OCI-LY7 (cell line): ENCODE data around the gene ITGA4.

Experiments used
- CTCF ChIP-seq: fragments of 200-600 bp; sonication (generic); conservative IDR thresholded peaks from 2 replicates; pipeline ENCODE4 v1.5.1; 2014; ENCODE audit warnings: mild to moderate bottlenecking, antibody characterized with exemption, low read length, moderate library complexity, mixed read lengths
- EZH2phosphoT487 ChIP-seq: fragments of 200-600 bp; sonication (generic); IDR thresholded peaks from 2 replicates; pipeline ENCODE4 v1.6.1; 2018; ENCODE audit warnings: low read depth, borderline replicate concordance, mild to moderate bottlenecking, mixed run types, antibody characterized with exemption, low read length, moderate library complexity, mixed read lengths

GRCh38 chr2:181520253-181520652 lies 63.1 kb downstream of the ITGA4 start:
- TF ChIP-seq CTCF = no peak
- TF ChIP-seq EZH2phosphoT487 = no peak
